Thoracic aorta (tissue), 2 donors: Measurements from ENCODE around the gene PLEKHM2. TPM values are rescaled to one million over a fixed set of nuclear protein-coding genes. Genes with fewer than 3 reads are reported as not detected.
"Not testable (repeated sequence)": the region's sequence is repeated elsewhere in the genome, so short reads cannot be mapped to it uniquely, and the experiment has no call there.

Experiments
- ATAC-seq: fragments of 150-250 bp; one replicate; pipeline ENCODE4 v1.8.0; 2017; ENCODE audit warnings: low read depth; ENCODE audit not compliant: insufficient number of reproducible peaks, low FRiP score
- DNase-seq: peaks from one replicate; pipeline ENCODE4 v3.0.0-alpha.2; 2020; ENCODE audit warnings: low spot score
- H3K27ac ChIP-seq, 2 donors: fragments of 200-600 bp; sonication (generic); 1 replicate in 1 of 2; 2 replicates in 1 of 2; pipeline ENCODE4 v1.5.1; 2016; ENCODE audit warnings: mild to moderate bottlenecking in 2 of 2, moderate library complexity in 2 of 2
- H3K27me3 ChIP-seq: fragments of 200-600 bp; sonication (generic); replicated peaks from 2 replicates; pipeline ENCODE4 v1.6.0; 2016; ENCODE audit warnings: mild to moderate bottlenecking; ENCODE audit not compliant: insufficient read depth
- H3K36me3 ChIP-seq: fragments of 200-600 bp; sonication (generic); one replicate; pipeline ENCODE4 v1.5.1; 2016
- H3K4me1 ChIP-seq, 2 donors: fragments of 200-600 bp; sonication (generic); 1 replicate in 1 of 2; 2 replicates in 1 of 2; pipeline versions ENCODE4 v1.5.1 to v1.6.0; 2016; ENCODE audit warnings: low read depth in 2 of 2, mild to moderate bottlenecking in 1 of 2; ENCODE audit not compliant: control insufficient read depth in 1 of 2
- H3K4me3 ChIP-seq: fragments of 200-600 bp; sonication (generic); 2 replicates; pipeline ENCODE4 v1.5.1; 2016; ENCODE audit warnings: mild to moderate bottlenecking
- H3K9me3 ChIP-seq: fragments of 200-600 bp; sonication (generic); 2 replicates; pipeline ENCODE4 v1.5.1; 2016
- total RNA-seq, 2 donors: library from RNA; depleted of rRNA; stranded (reverse); fragments of >200 nt; gene quantifications; one replicate each; pipeline versions ENCODE4 v1.1.0 to v1.2.3, GENCODE V29; 2016
- TF ChIP-seq, protein P1 (sequence below): fragments of 200-600 bp; sonication (generic); IDR thresholded peaks from one replicate; pipeline ENCODE4 v1.5.1; 2019; ENCODE audit warnings: antibody characterized with exemption

Gene PLEKHM2
- total RNA-seq, 2 donors from 2014 or later = 53.7 to 74.6 TPM

DNA sequence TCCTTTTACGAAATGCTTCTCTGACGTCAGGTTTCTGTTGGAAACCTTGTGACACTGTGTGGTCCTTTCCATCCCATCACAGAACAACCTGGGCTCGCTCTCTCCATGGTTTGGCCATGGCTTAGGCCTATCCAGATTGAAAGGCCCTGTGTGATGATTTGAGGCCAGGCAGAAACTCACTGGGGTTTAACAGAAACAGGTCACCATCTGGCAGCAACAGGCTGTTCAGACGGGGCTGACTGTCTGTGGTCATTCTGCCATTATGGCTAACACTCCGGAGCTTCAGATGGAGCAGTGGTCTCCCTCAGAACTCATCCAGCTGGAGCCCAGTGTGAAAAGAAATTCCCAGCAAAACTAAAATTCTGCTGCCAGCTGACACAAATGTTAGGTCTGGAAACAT is 9.3 kb downstream of the PLEKHM2 start:
- no peak overlapping the region for H3K4me3 ChIP-seq
- no peaks in the 10 kb centered on the region for H3K9me3 ChIP-seq
- peaks cover 28 to 57% of the 10 kb centered on the region in 2 donors for H3K4me1 ChIP-seq
- no peaks in the 10 kb centered on the region for H3K27me3 ChIP-seq
- TF ChIP-seq, protein P1, sequence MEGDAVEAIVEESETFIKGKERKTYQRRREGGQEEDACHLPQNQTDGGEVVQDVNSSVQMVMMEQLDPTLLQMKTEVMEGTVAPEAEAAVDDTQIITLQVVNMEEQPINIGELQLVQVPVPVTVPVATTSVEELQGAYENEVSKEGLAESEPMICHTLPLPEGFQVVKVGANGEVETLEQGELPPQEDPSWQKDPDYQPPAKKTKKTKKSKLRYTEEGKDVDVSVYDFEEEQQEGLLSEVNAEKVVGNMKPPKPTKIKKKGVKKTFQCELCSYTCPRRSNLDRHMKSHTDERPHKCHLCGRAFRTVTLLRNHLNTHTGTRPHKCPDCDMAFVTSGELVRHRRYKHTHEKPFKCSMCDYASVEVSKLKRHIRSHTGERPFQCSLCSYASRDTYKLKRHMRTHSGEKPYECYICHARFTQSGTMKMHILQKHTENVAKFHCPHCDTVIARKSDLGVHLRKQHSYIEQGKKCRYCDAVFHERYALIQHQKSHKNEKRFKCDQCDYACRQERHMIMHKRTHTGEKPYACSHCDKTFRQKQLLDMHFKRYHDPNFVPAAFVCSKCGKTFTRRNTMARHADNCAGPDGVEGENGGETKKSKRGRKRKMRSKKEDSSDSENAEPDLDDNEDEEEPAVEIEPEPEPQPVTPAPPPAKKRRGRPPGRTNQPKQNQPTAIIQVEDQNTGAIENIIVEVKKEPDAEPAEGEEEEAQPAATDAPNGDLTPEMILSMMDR = no peak
- no peak for DNase-seq
- ATAC-seq = no peak
- no peaks in the 10 kb centered on the region for H3K36me3 ChIP-seq
- no peak overlapping the region for H3K27ac ChIP-seq

DNA sequence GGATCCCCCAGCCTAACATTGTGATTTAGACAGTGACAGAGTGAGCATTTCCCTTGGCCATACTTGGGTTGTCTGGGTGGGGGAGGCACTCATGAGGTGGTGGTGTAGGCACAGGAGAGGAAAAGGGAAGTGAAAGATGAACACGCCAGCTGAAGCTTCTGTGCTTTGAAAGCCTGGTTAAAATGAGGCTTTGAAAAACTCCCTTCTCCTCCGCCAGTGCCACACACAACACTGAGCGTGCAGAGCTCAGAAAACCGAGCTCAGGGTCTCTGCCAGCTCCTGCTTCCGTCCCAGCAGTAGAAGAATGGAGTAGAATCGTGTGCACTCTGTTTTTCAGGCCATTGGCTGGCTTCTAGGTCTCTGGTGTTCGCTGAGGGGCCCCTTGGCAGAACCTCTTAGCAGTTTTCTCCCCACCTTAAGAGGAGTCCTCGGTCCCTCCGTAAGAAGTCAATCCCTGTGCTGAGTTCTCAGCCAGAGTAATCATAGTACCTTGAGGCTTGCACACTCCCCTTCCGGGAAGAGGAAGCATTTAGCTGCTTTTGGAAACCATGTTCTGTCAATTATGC is 12.9 kb downstream of the PLEKHM2 start:
- ATAC-seq = no peak
- peak overlapping the region; percentile 70 to 80 for H3K27ac ChIP-seq
- H3K36me3 ChIP-seq = no peaks in the 10 kb centered on the region
- no peaks in the 10 kb centered on the region for H3K9me3 ChIP-seq
- H3K27me3 ChIP-seq = no peaks in the 10 kb centered on the region
- DNase-seq = no peak
- peak overlapping the region; percentile 48 for H3K4me3 ChIP-seq
- TF ChIP-seq, protein P1 = no peak
- H3K4me1 ChIP-seq = peaks cover 28 to 58% of the 10 kb centered on the region in 2 donors

GRCh38 chr1:15698201-15698600 is 14.1 kb downstream of the PLEKHM2 start:
- TF ChIP-seq, protein P1 = no peak
- Histone ChIP-seq H3K27me3 (no peaks in the 10 kb centered on the region), H3K4me1 (peaks cover 29 to 60% of the 10 kb centered on the region in 2 donors), H3K4me3 (no peak overlapping the region), H3K36me3 (no peaks in the 10 kb centered on the region), H3K9me3 (no peaks in the 10 kb centered on the region), H3K27ac (no peak overlapping the region)
- ATAC-seq (no peak), DNase-seq (no peak)

DNA sequence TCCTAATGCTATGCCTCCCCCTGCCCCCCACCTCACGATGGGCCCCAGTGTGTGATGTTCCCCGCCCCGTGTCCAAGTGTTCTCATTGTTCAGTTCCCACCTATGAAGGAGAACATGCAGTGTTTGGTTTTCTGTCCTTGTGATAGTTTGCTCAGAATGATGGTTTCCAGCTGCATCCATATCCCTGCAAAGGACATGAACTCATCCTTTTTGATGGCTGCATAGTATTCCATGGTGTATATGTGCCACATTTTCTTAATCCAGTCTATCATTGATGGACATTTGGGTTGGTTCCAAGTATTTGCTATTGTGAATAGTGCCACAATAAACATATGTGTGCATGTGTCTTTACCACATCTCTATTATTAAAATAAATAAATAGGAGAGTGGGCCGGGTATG is 15.2 kb downstream of the PLEKHM2 start:
- H3K27ac ChIP-seq, H3K36me3 ChIP-seq, ATAC-seq, DNase-seq, H3K27me3 ChIP-seq, H3K4me3 ChIP-seq, H3K9me3 ChIP-seq: not testable (repeated sequence)
- H3K4me1 ChIP-seq = peaks cover 36 to 62% of the 10 kb centered on the region in 2 donors

DNA sequence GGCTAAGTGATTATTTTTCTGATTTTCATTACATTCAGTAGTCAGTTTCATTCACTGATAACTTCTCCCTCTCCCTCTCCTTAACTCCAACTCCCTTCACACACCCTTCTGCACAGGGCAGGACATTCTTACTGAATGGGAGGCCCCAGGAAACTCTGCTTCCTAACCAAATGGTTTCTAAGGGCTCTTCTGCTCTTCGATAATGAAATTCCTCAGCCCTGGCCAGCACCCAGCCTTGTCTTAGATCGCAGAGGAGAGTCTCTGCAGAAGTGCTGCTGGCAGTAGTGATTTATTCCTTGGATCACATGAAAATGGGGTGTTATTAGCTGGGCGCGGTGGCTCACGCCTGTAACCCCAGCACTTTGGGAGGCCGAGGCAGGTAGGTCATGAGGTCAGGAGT is 16.4 kb downstream of the PLEKHM2 start:
- Histone ChIP-seq H3K27me3 (no peaks in the 10 kb centered on the region), H3K4me3 (no peak overlapping the region), H3K9me3 (no peaks in the 10 kb centered on the region), H3K36me3 (no peaks in the 10 kb centered on the region), H3K27ac (peak overlapping the region; percentile 30 to 46), H3K4me1 (peaks cover 41 to 74% of the 10 kb centered on the region in 2 donors)
- DNase-seq (no peak), ATAC-seq (no peak)
- TF ChIP-seq, protein P1 = no peak

DNA sequence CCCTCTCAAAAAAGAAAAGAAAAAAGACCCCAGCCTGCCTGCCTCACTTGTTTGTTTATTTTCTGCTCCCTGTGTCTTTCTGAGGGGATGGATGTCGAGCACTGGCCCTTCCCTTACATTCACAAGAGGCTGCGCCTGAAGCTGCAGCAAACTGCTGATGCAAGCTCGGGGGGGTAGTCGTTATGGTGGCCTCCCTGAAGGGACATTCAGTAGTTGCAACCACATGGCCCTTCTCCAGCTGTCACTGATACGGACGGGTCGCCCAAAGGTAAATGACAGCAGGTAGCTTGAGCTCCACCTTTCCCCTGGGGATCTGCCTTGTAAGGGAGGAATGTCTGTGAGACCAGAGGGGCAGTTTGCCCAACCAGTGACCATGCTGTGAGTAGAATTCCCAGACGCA is 17.7 kb downstream of the PLEKHM2 start:
- no peak for ATAC-seq
- Histone ChIP-seq H3K36me3 (no peaks in the 10 kb centered on the region), H3K4me3 (no peak overlapping the region), H3K4me1 (peaks cover 38 to 77% of the 10 kb centered on the region in 2 donors), H3K27ac (peak overlapping the region; percentile 82 to 92), H3K9me3 (no peaks in the 10 kb centered on the region), H3K27me3 (no peaks in the 10 kb centered on the region)
- TF ChIP-seq, protein P1 = no peak
- DNase-seq = no peak
